Fibroblast of lung (primary cell): Measurements from ENCODE around the gene TBCA. TPM values are rescaled to one million over a fixed set of nuclear protein-coding genes. Genes with fewer than 3 reads are reported as not detected.

Source experiments
- DNase-seq, 2 donors: peaks; one replicate each; pipeline versions ENCODE4 v3.0.0 to v3.0.0-alpha.2; 2010; ENCODE audit warnings: low read depth in 2 of 2
- H2AFZ ChIP-seq: 2 replicates; pipeline ENCODE4 v1.5.1; 2012; ENCODE audit warnings: low read length, control low read depth, inconsistent platforms
- H3K27ac ChIP-seq: 2 replicates; pipeline ENCODE4 v1.5.1; 2011; ENCODE audit warnings: low read length, control low read depth; ENCODE audit not compliant: insufficient read depth
- H3K27me3 ChIP-seq: 2 replicates; pipeline ENCODE4 v1.5.1; 2011; ENCODE audit warnings: mild to moderate bottlenecking, low read length; ENCODE audit not compliant: control insufficient read depth, insufficient read depth
- H3K36me3 ChIP-seq: 2 replicates; pipeline ENCODE4 v1.5.1; 2011; ENCODE audit warnings: low read length; ENCODE audit not compliant: control insufficient read depth, insufficient read depth
- H3K4me1 ChIP-seq: 2 replicates; pipeline ENCODE4 v1.5.1; 2011; ENCODE audit warnings: low read length; ENCODE audit not compliant: control insufficient read depth, insufficient read depth; ENCODE audit errors: extremely low read depth
- H3K4me2 ChIP-seq: 2 replicates; pipeline ENCODE4 v1.5.1; 2011; ENCODE audit warnings: low read length, control low read depth; ENCODE audit not compliant: insufficient read depth; ENCODE audit errors: extremely low read depth
- H3K4me3 ChIP-seq, 4 experiments: fragments of 200-600 bp in 1 of 4; sonication (generic) in 1 of 4; replicated peaks in 1 of 4; 2 replicates each; pipeline ENCODE4 v1.5.1; 2011 to 2016; ENCODE audit warnings: low read length in 4 of 4, low read depth in 3 of 4, mild to moderate bottlenecking in 3 of 4, control low read depth in 2 of 4, inconsistent platforms in 1 of 4, mixed read lengths in 1 of 4; ENCODE audit not compliant: insufficient read depth in 1 of 4; ENCODE audit errors: control extremely low read depth in 1 of 4
- H3K79me2 ChIP-seq: 2 replicates; pipeline ENCODE4 v1.5.1; 2012; ENCODE audit warnings: mild to moderate bottlenecking, low read length, inconsistent platforms; ENCODE audit not compliant: control insufficient read depth, insufficient read depth
- H3K9ac ChIP-seq: 2 replicates; pipeline ENCODE4 v1.5.1; 2011; ENCODE audit warnings: mild to moderate bottlenecking, low read length, control low read depth; ENCODE audit not compliant: insufficient read depth
- H3K9me3 ChIP-seq: 2 replicates; pipeline ENCODE4 v1.5.1; 2012; ENCODE audit warnings: low read depth, low read length; ENCODE audit not compliant: control insufficient read depth, insufficient read depth
- H4K20me1 ChIP-seq: 2 replicates; pipeline ENCODE4 v1.5.1; 2011; ENCODE audit warnings: low read length; ENCODE audit not compliant: control insufficient read depth, insufficient read depth; ENCODE audit errors: extremely low read depth
- EZH2 ChIP-seq: IDR thresholded peaks from 2 replicates; pipeline ENCODE4 v1.5.1; 2012; ENCODE audit warnings: low read length, control low read depth, mild to moderate bottlenecking; ENCODE audit errors: missing control alignments
- polyA plus RNA-seq, 2 donors: library from polyadenylated mRNA; depleted of rRNA in 1 of 2; stranded (reverse) in 1 of 2; unstranded in 1 of 2; fragments of >200 nt; gene quantifications; 2 replicates each; pipeline ENCODE4 v1.2.1, GENCODE V29; 2011 to 2012; ENCODE audit warnings: missing spikeins in 1 of 2
- total RNA-seq: library from RNA; depleted of rRNA; stranded (reverse); fragments of >200 nt; gene quantifications from 2 replicates; pipeline ENCODE4 v1.2.1, GENCODE V29; 2014
- TF ChIP-seq, protein P1 (sequence below), 2 donors: IDR thresholded peaks in 1 of 2; conservative IDR thresholded peaks in 1 of 2; 1 replicate in 1 of 2; 2 replicates in 1 of 2; pipeline ENCODE4 v1.5.1; 2011 to 2012; ENCODE audit warnings: low read length in 2 of 2, control low read depth in 1 of 2, inconsistent platforms in 1 of 2, low read depth in 1 of 2, mild to moderate bottlenecking in 1 of 2

The TBCA gene
- total and polyA plus RNA-seq, 2 donors (not counting 1 experiment from before 2014, with no cell fraction given): 125 to 238 TPM

DNA sequence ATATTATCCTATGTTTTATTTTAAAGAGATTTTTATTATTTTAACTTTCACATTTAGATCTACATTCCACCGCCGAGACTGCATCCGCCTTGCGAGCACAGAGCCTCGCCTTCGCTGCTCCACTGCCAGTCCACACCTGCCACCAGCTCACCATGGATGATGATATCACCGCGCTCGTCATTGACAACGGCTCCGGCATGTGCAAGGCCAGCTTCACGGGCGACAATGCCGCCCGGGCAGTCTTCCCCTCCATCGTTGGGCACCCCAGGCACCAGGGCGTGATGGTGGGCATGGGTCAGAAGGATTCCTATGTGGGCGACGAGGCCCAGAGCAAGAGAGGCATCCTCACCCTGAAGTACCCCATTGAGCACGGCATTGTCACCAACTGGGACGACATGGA, 8.6 kb upstream of the TBCA start:
- no peak overlapping the region for H3K4me2 ChIP-seq
- H3K27me3 ChIP-seq: no peaks in the 10 kb centered on the region
- DNase-seq: no peak
- no peaks in the 10 kb centered on the region for H3K9me3 ChIP-seq
- H3K4me1 ChIP-seq: no peaks in the 10 kb centered on the region
- no peaks in the 10 kb centered on the region for H3K36me3 ChIP-seq
- TF ChIP-seq EZH2: no peak
- TF ChIP-seq, protein P1, sequence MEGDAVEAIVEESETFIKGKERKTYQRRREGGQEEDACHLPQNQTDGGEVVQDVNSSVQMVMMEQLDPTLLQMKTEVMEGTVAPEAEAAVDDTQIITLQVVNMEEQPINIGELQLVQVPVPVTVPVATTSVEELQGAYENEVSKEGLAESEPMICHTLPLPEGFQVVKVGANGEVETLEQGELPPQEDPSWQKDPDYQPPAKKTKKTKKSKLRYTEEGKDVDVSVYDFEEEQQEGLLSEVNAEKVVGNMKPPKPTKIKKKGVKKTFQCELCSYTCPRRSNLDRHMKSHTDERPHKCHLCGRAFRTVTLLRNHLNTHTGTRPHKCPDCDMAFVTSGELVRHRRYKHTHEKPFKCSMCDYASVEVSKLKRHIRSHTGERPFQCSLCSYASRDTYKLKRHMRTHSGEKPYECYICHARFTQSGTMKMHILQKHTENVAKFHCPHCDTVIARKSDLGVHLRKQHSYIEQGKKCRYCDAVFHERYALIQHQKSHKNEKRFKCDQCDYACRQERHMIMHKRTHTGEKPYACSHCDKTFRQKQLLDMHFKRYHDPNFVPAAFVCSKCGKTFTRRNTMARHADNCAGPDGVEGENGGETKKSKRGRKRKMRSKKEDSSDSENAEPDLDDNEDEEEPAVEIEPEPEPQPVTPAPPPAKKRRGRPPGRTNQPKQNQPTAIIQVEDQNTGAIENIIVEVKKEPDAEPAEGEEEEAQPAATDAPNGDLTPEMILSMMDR (conservative IDR thresholded peaks at IDR 0.05 in 1 of 2, IDR thresholded peaks at IDR 0.05 in 1 of 2; ENCODE audit: low read depth in 1 of 2, low read length in 2 of 2): no peak
- no peak overlapping the region for H2AFZ ChIP-seq
- H3K4me3 ChIP-seq: no peak overlapping the region
- H3K27ac ChIP-seq: no peak overlapping the region
- no peaks in the 10 kb centered on the region for H3K79me2 ChIP-seq
- no peaks in the 10 kb centered on the region for H4K20me1 ChIP-seq
- no peak overlapping the region for H3K9ac ChIP-seq

DNA sequence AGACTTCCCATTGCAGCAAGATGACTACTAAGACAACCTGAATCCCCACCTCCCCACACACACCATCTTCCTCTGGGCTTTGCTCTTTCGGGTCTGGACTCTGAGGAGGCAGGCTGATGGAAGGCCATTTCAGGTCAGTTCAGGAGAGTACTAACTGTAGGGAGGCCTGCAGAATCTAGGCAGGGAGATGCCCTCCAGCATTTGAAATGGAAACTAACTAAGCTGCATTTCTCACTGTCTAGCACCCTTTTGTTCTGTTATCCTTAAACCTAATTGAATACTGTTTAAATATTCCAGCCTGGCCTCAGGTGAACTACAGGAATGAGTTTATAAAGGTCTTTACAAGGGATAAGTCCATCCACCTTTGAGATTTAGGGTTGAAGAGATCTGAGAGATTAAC, 4.9 kb upstream of the TBCA start:
- Histone ChIP-seq H3K9me3 (no peaks in the 10 kb centered on the region), H3K27ac (no peak overlapping the region), H4K20me1 (no peaks in the 10 kb centered on the region), H3K9ac (no peak overlapping the region), H3K4me2 (no peak overlapping the region), H3K79me2 (no peaks in the 10 kb centered on the region), H3K4me3 (no peak overlapping the region), H3K27me3 (no peaks in the 10 kb centered on the region), H3K4me1 (no peaks in the 10 kb centered on the region), H2AFZ (no peak overlapping the region), H3K36me3 (no peaks in the 10 kb centered on the region)
- TF ChIP-seq, protein P1 (conservative IDR thresholded peaks at IDR 0.05 in 1 of 2, IDR thresholded peaks at IDR 0.05 in 1 of 2; ENCODE audit: low read depth in 1 of 2, low read length in 2 of 2): no peak
- no peak for TF ChIP-seq EZH2
- no peak for DNase-seq

DNA sequence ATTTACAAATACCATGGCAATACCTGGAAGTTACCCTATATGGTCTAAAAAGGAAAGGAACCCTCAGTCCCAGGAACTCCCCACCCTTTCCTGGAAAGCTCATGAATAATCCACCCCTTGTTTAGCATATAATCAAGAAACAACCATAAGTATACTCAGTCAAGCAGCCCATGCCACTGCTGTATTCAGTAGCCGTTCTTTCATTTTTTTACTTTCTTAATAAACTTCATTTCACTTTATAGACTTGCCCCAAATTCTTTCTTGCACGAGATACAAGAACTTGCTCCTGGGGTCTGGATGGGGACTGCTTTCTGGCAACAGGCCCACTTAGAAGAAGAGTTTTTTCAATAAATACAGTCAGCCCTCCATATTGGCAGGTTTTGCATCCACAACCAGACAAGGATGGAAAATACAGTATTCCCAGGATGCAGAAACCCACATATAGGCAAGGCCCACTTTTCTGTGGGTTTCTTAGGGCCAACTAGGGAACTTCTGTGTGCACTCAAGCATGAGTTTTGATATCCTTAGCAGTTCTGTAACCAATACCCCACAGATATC, 2.8 kb upstream of the TBCA start:
- no peaks in the 10 kb centered on the region for H3K27me3 ChIP-seq
- H3K4me1 ChIP-seq: peaks cover 2% of the 10 kb centered on the region
- TF ChIP-seq EZH2: no peak
- no peak overlapping the region for H3K27ac ChIP-seq
- H4K20me1 ChIP-seq: no peaks in the 10 kb centered on the region
- H3K4me2 ChIP-seq: no peak overlapping the region
- no peaks in the 10 kb centered on the region for H3K9me3 ChIP-seq
- no peak overlapping the region for H3K9ac ChIP-seq
- H3K36me3 ChIP-seq: no peaks in the 10 kb centered on the region
- H2AFZ ChIP-seq: no peak overlapping the region
- H3K4me3 ChIP-seq: no peak overlapping the region
- H3K79me2 ChIP-seq: peaks cover 17% of the 10 kb centered on the region
- no peak for DNase-seq
